HEK293 (cell line): ENCODE results near the gene TSPAN9.

Source experiments
- ZNF302 ChIP-seq: fragments of 450-650 bp; formaldehyde crosslinking; IDR thresholded peaks from 2 replicates; pipeline ENCODE4 v1.5.1; 2016; ENCODE audit warnings: missing biosample characterization, missing genetic modification characterization, low read depth
- TF ChIP-seq, protein P1 (sequence below): fragments of 450-650 bp; formaldehyde crosslinking; IDR thresholded peaks from 2 replicates; pipeline ENCODE4 v1.5.1; 2016; ENCODE audit warnings: missing biosample characterization, missing genetic modification characterization

DNA sequence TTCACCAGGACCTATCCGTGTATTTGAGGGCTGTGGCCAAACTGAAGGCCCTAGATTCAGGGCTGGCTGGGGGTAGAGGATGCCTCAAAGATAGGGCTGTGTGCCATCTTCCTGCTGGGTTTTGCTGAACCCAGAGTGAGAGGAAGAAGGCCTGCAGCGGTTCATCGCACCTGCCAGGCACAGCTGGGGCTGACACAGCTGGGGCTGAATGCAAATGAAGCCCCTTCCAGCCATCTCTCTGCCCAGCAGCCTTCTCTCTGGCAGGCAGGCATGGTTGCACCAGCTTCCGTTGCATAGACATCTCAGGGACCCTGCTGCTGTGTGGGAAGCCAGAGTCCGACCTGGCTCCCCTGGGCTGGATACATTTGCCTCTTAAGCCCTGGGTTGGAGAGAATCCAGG is 152.4 kb downstream of the TSPAN9 start:
- TF ChIP-seq, protein P1, sequence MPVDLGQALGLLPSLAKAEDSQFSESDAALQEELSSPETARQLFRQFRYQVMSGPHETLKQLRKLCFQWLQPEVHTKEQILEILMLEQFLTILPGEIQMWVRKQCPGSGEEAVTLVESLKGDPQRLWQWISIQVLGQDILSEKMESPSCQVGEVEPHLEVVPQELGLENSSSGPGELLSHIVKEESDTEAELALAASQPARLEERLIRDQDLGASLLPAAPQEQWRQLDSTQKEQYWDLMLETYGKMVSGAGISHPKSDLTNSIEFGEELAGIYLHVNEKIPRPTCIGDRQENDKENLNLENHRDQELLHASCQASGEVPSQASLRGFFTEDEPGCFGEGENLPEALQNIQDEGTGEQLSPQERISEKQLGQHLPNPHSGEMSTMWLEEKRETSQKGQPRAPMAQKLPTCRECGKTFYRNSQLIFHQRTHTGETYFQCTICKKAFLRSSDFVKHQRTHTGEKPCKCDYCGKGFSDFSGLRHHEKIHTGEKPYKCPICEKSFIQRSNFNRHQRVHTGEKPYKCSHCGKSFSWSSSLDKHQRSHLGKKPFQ (tag by site-specific recombination): no peak
- TF ChIP-seq ZNF302 (tag by site-specific recombination): no peak
